ENCODE data around the gene IRF3.

- no peak for TF ChIP-seq CTCF (IDR thresholded peaks at IDR 0.05)
- TF ChIP-seq POLR2A (IDR thresholded peaks at IDR 0.05) = no peak
Observed at GRCh38 chr19:49651029-49651819, 14.4 kb downstream of the IRF3 start.
